Lower leg skin (tissue), 3 donors: ENCODE results near the gene HIGD1C.

Experiments used
- CTCF ChIP-seq, 3 donors: fragments of 450-650 bp; IDR thresholded peaks; one replicate each; pipeline ENCODE4 v1.5.1; 2016; ENCODE audit warnings: antibody characterized with exemption in 3 of 3, mild to moderate bottlenecking in 3 of 3, moderate library complexity in 2 of 3
- POLR2A ChIP-seq, 2 donors: fragments of 450-650 bp; IDR thresholded peaks; one replicate each; pipeline ENCODE4 v1.6.1; 2016 to 2017; ENCODE audit warnings: antibody characterized with exemption in 2 of 2, mild to moderate bottlenecking in 1 of 2, moderate library complexity in 1 of 2

- no peak for TF ChIP-seq CTCF (IDR thresholded peaks at IDR 0.05)
- no peak for TF ChIP-seq POLR2A (IDR thresholded peaks at IDR 0.05)
These were observed 52.2 kb downstream of the HIGD1C start for GRCh38 chr12:51004504-51004903.
